Left lung (tissue), 10 donors: ENCODE measurements around the gene ZFYVE21. TPM values are rescaled to one million over a fixed set of nuclear protein-coding genes. Genes with fewer than 3 reads are reported as not detected.

Experiments
- ATAC-seq: fragments of 200-7000 bp; cut with Tn5 transposase; one replicate; pipeline ENCODE4 v1.9.1; 2020; ENCODE audit warnings: moderate library complexity
- DNase-seq, 4 donors: peaks; one replicate each; pipeline ENCODE4 v3.0.0-alpha.2; 2013 to 2020
- H3K27ac ChIP-seq, 2 donors: fragments of 200-600 bp; sonication (generic) in 1 of 2; one replicate each; pipeline versions ENCODE4 v1.5.0 to v1.8.0; 2020 to 2021
- H3K27me3 ChIP-seq, 2 donors: fragments of 200-600 bp; sonication (generic) in 1 of 2; one replicate each; pipeline versions ENCODE4 v1.5.0 to v1.8.0; 2020 to 2021
- H3K36me3 ChIP-seq, 2 donors: fragments of 200-600 bp; sonication (generic) in 1 of 2; one replicate each; pipeline versions ENCODE4 v1.5.0 to v1.8.0; 2020 to 2021
- H3K4me1 ChIP-seq, 2 donors: fragments of 200-600 bp; one replicate each; pipeline ENCODE4 v1.8.0; 2021
- H3K4me3 ChIP-seq, 2 donors: fragments of 200-600 bp; sonication (generic) in 1 of 2; one replicate each; pipeline versions ENCODE4 v1.5.0 to v1.8.0; 2020 to 2021; ENCODE audit warnings: mild to moderate bottlenecking in 1 of 2
- H3K9me3 ChIP-seq, 2 donors: fragments of 200-600 bp; sonication (generic) in 1 of 2; one replicate each; pipeline versions ENCODE4 v1.5.0 to v1.8.0; 2020 to 2021
- intact Hi-C, 2 donors: fragments of 100-400 bp; cut with DNase I; formaldehyde crosslinking; loops; one replicate each; pipeline versions ENCODE4 v1.11.2 to v1.14.2; 2022
- polyA plus RNA-seq, 6 donors: library from polyadenylated mRNA; unstranded; fragments of 120-200 nt; gene quantifications; one replicate each; pipeline ENCODE4 v1.2.1, GENCODE V29; 2013; ENCODE audit not compliant: insufficient read length in 6 of 6
- total RNA-seq, 2 donors: library from RNA; stranded (reverse); fragmentation: NEBNext Ultra II Directional; extraction: Animal tissue kit (Norgen Biotek cat#: 25700); gene quantifications; one replicate each; pipeline ENCODE4 v1.2.1, GENCODE V29; 2021
- TF ChIP-seq, protein P1 (sequence below), 2 donors: fragments of 200-600 bp; sonication (generic) in 1 of 2; IDR thresholded peaks; one replicate each; pipeline versions ENCODE4 v1.5.0 to v1.8.0; 2021; ENCODE audit warnings: antibody characterized with exemption in 2 of 2
- donor health status: DM: no; HTN: yes; CAD: no.
- donor health status: DM: no; HTN: no; CAD: no.

ZFYVE21 gene
- total and polyA plus RNA-seq, 8 donors, result 42.8 to 72.7 (median 59.2) TPM

DNA sequence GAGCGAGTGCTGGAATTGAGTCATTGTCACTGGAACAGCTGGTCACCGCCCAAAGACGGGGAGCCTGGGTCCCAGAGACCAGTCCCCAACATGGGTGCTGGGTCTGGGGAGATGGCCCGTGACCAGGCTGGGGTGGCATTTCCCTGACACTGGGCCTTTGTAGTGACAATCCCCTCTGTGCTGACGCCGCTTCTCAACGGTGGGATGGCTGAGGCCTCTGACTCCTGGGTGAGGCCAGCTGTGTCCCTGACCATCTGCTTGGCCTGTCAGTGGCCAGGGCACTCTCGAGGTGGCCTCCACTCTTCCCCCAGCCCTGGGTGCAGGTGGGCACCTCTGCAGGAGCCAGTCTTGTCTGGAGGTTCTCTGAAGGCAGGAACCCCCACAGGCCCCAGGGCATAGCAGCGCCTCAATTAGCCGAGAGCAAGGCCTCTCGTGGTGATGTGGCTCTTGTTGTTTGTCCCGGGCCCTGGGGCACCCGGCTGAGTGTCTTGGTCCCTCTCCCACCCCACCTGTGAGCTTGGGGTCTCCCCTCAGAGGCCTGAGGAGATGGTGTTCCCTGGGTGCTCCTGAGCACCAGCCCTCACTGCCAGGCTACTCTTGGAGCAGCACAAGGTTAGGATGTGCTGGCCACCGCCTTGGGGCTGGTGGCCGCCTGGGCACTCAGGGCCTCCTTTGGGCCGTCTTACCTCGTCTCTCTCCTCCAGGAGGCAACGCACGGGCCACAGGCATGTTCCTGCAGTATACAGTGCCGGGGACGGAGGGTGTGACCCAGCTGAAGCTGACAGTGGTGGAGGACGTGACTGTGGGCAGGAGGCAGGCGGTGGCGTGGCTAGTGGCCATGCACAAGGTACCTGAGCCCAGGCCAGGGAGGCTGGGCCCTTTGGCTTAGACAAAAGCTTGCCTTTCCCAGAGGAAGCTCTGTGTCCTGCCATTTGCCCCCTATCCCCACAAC, 16.6 kb downstream of the ZFYVE21 start:
- H3K27me3 ChIP-seq, result no peaks in the 10 kb centered on the region
- H3K4me3 ChIP-seq, result no peak overlapping the region
- TF ChIP-seq, protein P1, sequence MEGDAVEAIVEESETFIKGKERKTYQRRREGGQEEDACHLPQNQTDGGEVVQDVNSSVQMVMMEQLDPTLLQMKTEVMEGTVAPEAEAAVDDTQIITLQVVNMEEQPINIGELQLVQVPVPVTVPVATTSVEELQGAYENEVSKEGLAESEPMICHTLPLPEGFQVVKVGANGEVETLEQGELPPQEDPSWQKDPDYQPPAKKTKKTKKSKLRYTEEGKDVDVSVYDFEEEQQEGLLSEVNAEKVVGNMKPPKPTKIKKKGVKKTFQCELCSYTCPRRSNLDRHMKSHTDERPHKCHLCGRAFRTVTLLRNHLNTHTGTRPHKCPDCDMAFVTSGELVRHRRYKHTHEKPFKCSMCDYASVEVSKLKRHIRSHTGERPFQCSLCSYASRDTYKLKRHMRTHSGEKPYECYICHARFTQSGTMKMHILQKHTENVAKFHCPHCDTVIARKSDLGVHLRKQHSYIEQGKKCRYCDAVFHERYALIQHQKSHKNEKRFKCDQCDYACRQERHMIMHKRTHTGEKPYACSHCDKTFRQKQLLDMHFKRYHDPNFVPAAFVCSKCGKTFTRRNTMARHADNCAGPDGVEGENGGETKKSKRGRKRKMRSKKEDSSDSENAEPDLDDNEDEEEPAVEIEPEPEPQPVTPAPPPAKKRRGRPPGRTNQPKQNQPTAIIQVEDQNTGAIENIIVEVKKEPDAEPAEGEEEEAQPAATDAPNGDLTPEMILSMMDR (IDR thresholded peaks at IDR 0.05), result no peak
- no peaks in the 10 kb centered on the region for H3K9me3 ChIP-seq
- no peak overlapping the region for H3K27ac ChIP-seq
- ATAC-seq (no peak), DNase-seq (peak in 2 of 4 donors; percentile 21 to 72)
- H3K36me3 ChIP-seq, result peaks cover 0 to 90% of the 10 kb centered on the region in 2 donors
- intact Hi-C loops, result no loop called here
- H3K4me1 ChIP-seq, result peaks cover 0 to 6% of the 10 kb centered on the region in 2 donors

GRCh38 chr14:103732868-103733620, 17.4 kb downstream of the ZFYVE21 start:
- no peaks in the 10 kb centered on the region for H3K9me3 ChIP-seq
- ATAC-seq (no peak), DNase-seq (no peak)
- H3K36me3 ChIP-seq, result peaks cover 0 to 91% of the 10 kb centered on the region in 2 donors
- H3K27me3 ChIP-seq, result no peaks in the 10 kb centered on the region
- intact Hi-C loops, result no loop called here
- H3K4me1 ChIP-seq, result peaks cover 0 to 6% of the 10 kb centered on the region in 2 donors
- H3K4me3 ChIP-seq, result no peak overlapping the region
- no peak overlapping the region for H3K27ac ChIP-seq
- TF ChIP-seq, protein P1 (IDR thresholded peaks at IDR 0.05), result no peak

- no peak overlapping the region for H3K4me3 ChIP-seq
- no peak overlapping the region for H3K27ac ChIP-seq
- peaks cover 0 to 6% of the 10 kb centered on the region in 2 donors for H3K4me1 ChIP-seq
- intact Hi-C loops, result no loop called here
- ATAC-seq (no peak), DNase-seq (peak in 1 of 4 donors; percentile 58)
- no peaks in the 10 kb centered on the region for H3K27me3 ChIP-seq
- TF ChIP-seq, protein P1 (IDR thresholded peaks at IDR 0.05), result no peak
- H3K36me3 ChIP-seq, result peaks cover 0 to 91% of the 10 kb centered on the region in 2 donors
- H3K9me3 ChIP-seq, result no peaks in the 10 kb centered on the region
Observed at GRCh38 chr14:103733651-103734050, 18.0 kb downstream of the ZFYVE21 start.

GRCh38 chr14:103734081-103734888, 18.7 kb downstream of the ZFYVE21 start:
- H3K27ac ChIP-seq, result no peak overlapping the region
- no peak for ATAC-seq

More at GRCh38 chr14:103734081-103734888, 18.7 kb downstream of the ZFYVE21 start:
- no peaks in the 10 kb centered on the region for H3K27me3 ChIP-seq
- TF ChIP-seq, protein P1 (IDR thresholded peaks at IDR 0.05), result no peak
- H3K9me3 ChIP-seq, result no peaks in the 10 kb centered on the region
- H3K4me1 ChIP-seq, result peaks cover 0 to 3% of the 10 kb centered on the region in 2 donors
- intact Hi-C loops, result no loop called here
- H3K4me3 ChIP-seq, result no peak overlapping the region
- H3K36me3 ChIP-seq, result peaks cover 0 to 91% of the 10 kb centered on the region in 2 donors
- DNase-seq, result peak in 1 of 4 donors; percentile 65
